K562 (cell line): ENCODE data around the gene NOTCH1. TPM values are rescaled to one million over a fixed set of nuclear protein-coding genes. Genes with fewer than 3 reads are reported as not detected.

Experiments used
- ARID2 ChIP-seq: fragments of 450-650 bp; IDR thresholded peaks from 2 replicates; pipeline ENCODE4 v1.6.1; 2017; ENCODE audit warnings: antibody characterized with exemption, mild to moderate bottlenecking
- CBFA2T2 ChIP-seq: fragments of 450-650 bp; conservative IDR thresholded peaks from 2 replicates; pipeline ENCODE4 v1.6.1; 2017; ENCODE audit warnings: mild to moderate bottlenecking
- CBX1 ChIP-seq: sonication (generic); IDR thresholded peaks from 2 replicates; pipeline ENCODE4 v1.6.1; 2016; ENCODE audit warnings: antibody characterized with exemption, low read depth, mild to moderate bottlenecking
- ELF1 ChIP-seq: fragments of 200-800 bp; sonication (Bioruptor generic); IDR thresholded peaks from 2 replicates; pipeline ENCODE4 v1.6.1; 2016; ENCODE audit warnings: missing genetic modification characterization, missing compliant biosample characterization
- ELF4 ChIP-seq: fragments of 450-650 bp; formaldehyde crosslinking; IDR thresholded peaks from 2 replicates; pipeline ENCODE4 v1.4.0; 2022; ENCODE audit warnings: missing genetic modification characterization
- HDAC6 ChIP-seq: IDR thresholded peaks from 2 replicates; pipeline ENCODE4 v1.6.1; 2012; ENCODE audit warnings: low read depth, mild to moderate bottlenecking, control low read depth, inconsistent platforms, low read length, moderate library complexity
- MYC ChIP-seq, 2 experiments: fragments of 250-450 bp in 1 of 2; sonication (Bioruptor Pico) in 1 of 2; IDR thresholded peaks; 2 replicates each; pipeline versions ENCODE4 v1.5.1 to v1.6.1; 2012 to 2021; ENCODE audit warnings: low read depth in 2 of 2, borderline replicate concordance in 1 of 2, improper control_type of control experiment in 1 of 2, low read length in 1 of 2, mild to moderate bottlenecking in 1 of 2, moderate library complexity in 1 of 2
- NCOA6 ChIP-seq: fragments of 450-650 bp; IDR thresholded peaks from 2 replicates; pipeline ENCODE4 v1.6.1; 2017; ENCODE audit warnings: mild to moderate bottlenecking
- NEUROD1 ChIP-seq: fragments of 150-350 bp; IDR thresholded peaks from 2 replicates; pipeline ENCODE4 v1.6.1; 2014; ENCODE audit warnings: borderline replicate concordance, low read length, low read depth; ENCODE audit not compliant: partially characterized antibody
- NFATC3 ChIP-seq: fragments of 450-650 bp; IDR thresholded peaks from 2 replicates; pipeline ENCODE4 v1.6.1; 2017; ENCODE audit warnings: mild to moderate bottlenecking
- NFE2L1 ChIP-seq: fragments of 450-650 bp; IDR thresholded peaks from 2 replicates; pipeline ENCODE4 v1.6.1; 2016; ENCODE audit warnings: missing genetic modification characterization, low read depth, mild to moderate bottlenecking, missing compliant biosample characterization, moderate library complexity, borderline replicate concordance
- NFXL1 ChIP-seq: fragments of 450-650 bp; formaldehyde crosslinking; IDR thresholded peaks from 2 replicates; pipeline ENCODE4 v1.4.0; 2021; ENCODE audit warnings: mild to moderate bottlenecking
- PCBP2 ChIP-seq: fragments of 200-400 bp; formaldehyde crosslinking; IDR thresholded peaks from 2 replicates; pipeline ENCODE4 v1.6.1; 2018; ENCODE audit warnings: low read length, low read depth, mild to moderate bottlenecking, moderate library complexity; ENCODE audit not compliant: poor library complexity, severe bottlenecking
- POLR2A ChIP-seq: fragments of 450-650 bp; conservative IDR thresholded peaks from 2 replicates; pipeline ENCODE4 v1.6.1; 2016
- POLR2H ChIP-seq: IDR thresholded peaks from 2 replicates; pipeline ENCODE4 v1.6.1; 2016; ENCODE audit warnings: missing genetic modification characterization, low read depth, mild to moderate bottlenecking, control low read depth, missing compliant biosample characterization, moderate library complexity
- SREBF2 ChIP-seq: sonication (generic); formaldehyde crosslinking; IDR thresholded peaks from 2 replicates; pipeline ENCODE4 v1.4.0; 2020; ENCODE audit warnings: mild to moderate bottlenecking, missing genetic modification reagents
- SRSF3 ChIP-seq: fragments of 200-400 bp; formaldehyde crosslinking; IDR thresholded peaks from 2 replicates; pipeline ENCODE4 v1.6.1; 2016; ENCODE audit warnings: mild to moderate bottlenecking, low read length, moderate library complexity; ENCODE audit not compliant: insufficient read depth
- TSC22D4 ChIP-seq: fragments of 450-650 bp; IDR thresholded peaks from 2 replicates; pipeline ENCODE4 v1.6.1; 2016; ENCODE audit warnings: missing genetic modification characterization, missing biosample characterization, control low read depth
- XRCC5 ChIP-seq: fragments of 200-400 bp; formaldehyde crosslinking; IDR thresholded peaks from 2 replicates; pipeline ENCODE4 v1.6.1; 2017; ENCODE audit warnings: low read depth, mild to moderate bottlenecking, low read length
- ZNF184 ChIP-seq: sonication (generic); formaldehyde crosslinking; IDR thresholded peaks from 2 replicates; pipeline ENCODE4 v1.5.0; 2020; ENCODE audit warnings: missing genetic modification reagents
- ZNF24 ChIP-seq: fragments of 450-650 bp; IDR thresholded peaks from 2 replicates; pipeline ENCODE4 v1.6.1; 2016
- ZNF253 ChIP-seq: fragments of 250-450 bp; sonication (Bioruptor Pico); conservative IDR thresholded peaks from 2 replicates; pipeline ENCODE4 v1.6.1; 2021; ENCODE audit warnings: mild to moderate bottlenecking
- ZNF431 ChIP-seq: sonication (generic); formaldehyde crosslinking; IDR thresholded peaks from 2 replicates; pipeline ENCODE4 v1.8.0; 2022; ENCODE audit warnings: mild to moderate bottlenecking, missing genetic modification reagents
- ZNF583 ChIP-seq: fragments of 250-450 bp; sonication (Bioruptor Pico); IDR thresholded peaks from 2 replicates; pipeline ENCODE4 v1.4.0; 2020
- ZNF586 ChIP-seq: fragments of 450-650 bp; formaldehyde crosslinking; conservative IDR thresholded peaks from 2 replicates; pipeline ENCODE4 v1.4.0; 2020; ENCODE audit warnings: mild to moderate bottlenecking, moderate library complexity
- ZNF780A ChIP-seq: fragments of 250-450 bp; sonication (Bioruptor Pico); IDR thresholded peaks from 2 replicates; pipeline ENCODE4 v1.5.0; 2021; ENCODE audit warnings: mild to moderate bottlenecking
- polyA plus RNA-seq, 8 experiments: library from polyadenylated mRNA; depleted of rRNA in 4 of 8; stranded (reverse) in 5 of 8; unstranded in 3 of 8; fragments of >200 nt; fragmentation: Nextera tagmentation in 2 of 8; fragmentation: Illumina TruSeq in 1 of 8; extraction: Ambion mirVana in 2 of 8; extraction: Trizol in 1 of 8; gene quantifications; 2 replicates each; pipeline versions ENCODE4 v1.2.1 to v1.2.3, GENCODE V29; 2011 to 2014; ENCODE audit warnings: inconsistent platforms in 1 of 8, missing spikeins in 1 of 8
- total RNA-seq, 7 experiments: library from RNA; depleted of rRNA in 6 of 7; stranded (reverse); fragments of >200 nt in 6 of 7; fragmentation: Illumina TruSeq in 2 of 7; extraction: Trizol in 2 of 7; gene quantifications; 2 replicates each; pipeline versions ENCODE4 v1.2.1 to v1.2.3, GENCODE V29; 2011 to 2021; ENCODE audit warnings: low replicate concordance in 1 of 7
- TF ChIP-seq, protein P1 (sequence below): sonication (generic); formaldehyde crosslinking; IDR thresholded peaks from 2 replicates; pipeline ENCODE4 v1.9.0; 2022; ENCODE audit warnings: mild to moderate bottlenecking, missing genetic modification reagents
- TF ChIP-seq, protein P2 (sequence below): fragments of 450-650 bp; formaldehyde crosslinking; IDR thresholded peaks from 2 replicates; pipeline ENCODE4 v1.4.0; 2020; ENCODE audit warnings: mild to moderate bottlenecking, moderate library complexity
- TF ChIP-seq, protein P3 (sequence below): fragments of 450-650 bp; formaldehyde crosslinking; IDR thresholded peaks from 2 replicates; pipeline ENCODE4 v1.4.0; 2022; ENCODE audit warnings: mild to moderate bottlenecking, moderate library complexity

NOTCH1 gene
- total and polyA plus RNA-seq, 9 of the 15 experiments (the other 6 are each of a cell fraction or from before 2014, with no cell fraction given): 0.03 to 31.4 (median 2.3) TPM

DNA sequence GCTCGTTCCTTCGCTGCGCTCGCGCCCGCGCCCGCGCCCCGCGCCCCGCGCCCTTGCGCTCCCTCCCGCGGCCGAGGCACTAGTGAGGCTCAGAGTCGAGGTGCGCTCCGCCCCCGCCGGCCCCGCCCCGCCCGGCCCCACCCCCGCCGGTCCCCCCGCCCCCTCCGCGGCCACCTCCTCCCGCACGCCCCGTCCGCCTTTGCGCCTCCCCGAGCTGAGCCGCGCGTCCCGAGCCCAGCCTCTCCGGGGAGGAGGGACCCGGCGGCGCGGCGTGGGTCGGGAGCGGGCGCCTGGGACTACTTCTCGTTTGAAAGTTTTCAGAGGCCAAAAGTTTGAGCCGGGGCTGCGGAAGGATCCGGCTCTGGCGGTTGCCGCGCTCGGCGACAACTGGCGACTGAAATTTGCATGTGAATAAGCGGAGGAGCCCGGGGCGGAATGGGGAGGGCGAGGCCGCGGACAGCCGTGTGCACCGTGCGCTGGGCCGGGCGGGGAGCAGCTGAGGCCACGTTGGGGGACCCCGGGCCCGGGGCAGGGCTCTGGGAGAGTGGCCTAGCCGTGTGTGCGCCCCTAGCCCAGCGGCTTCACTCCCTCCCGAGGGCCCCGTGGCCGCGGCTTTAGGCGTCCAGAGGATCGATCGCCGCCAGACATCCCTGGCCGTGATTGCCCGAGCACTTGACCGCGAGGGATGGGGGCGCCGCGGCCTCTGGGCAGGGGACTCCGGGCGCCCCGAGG lies at the start of gene NOTCH1 (continued):
- TF ChIP-seq ELF4 (CRISPR knock-in tag) (no peak), MYC (IDR thresholded peaks at IDR 0.05; ENCODE audit: low read depth, low read length) (peak; percentile 74), MYC (CRISPR knock-in tag; IDR thresholded peaks at IDR 0.05; ENCODE audit: borderline replicate concordance, low read depth) (0 out of 2 replicates have a peak, but pooled peaks have one; percentile 27), ZNF184 (CRISPR knock-in tag) (no peak), ZNF24 (peak; percentile 76; the same call in 1 of the 2 replicates), HDAC6 (no peak), TSC22D4 (no peak), NFE2L1 (tag) (no peak), ZNF586 (CRISPR knock-in tag) (no peak), ZNF780A (CRISPR knock-in tag) (no peak), SREBF2 (CRISPR knock-in tag) (no peak), NFATC3 (no peak), ELF1 (no peak), XRCC5 (peak; percentile 68; the same call in 1 of the 2 replicates), POLR2H (no peak), SRSF3 (no peak), NFXL1 (CRISPR knock-in tag) (no peak), POLR2A (peak; percentile 44; the same call in 1 of the 2 replicates), ZNF431 (no peak), ARID2 (no peak), CBX1 (no peak), ZNF253 (no peak), CBFA2T2 (0 out of 2 replicates have a peak, but pooled peaks have one; percentile 2), NEUROD1 (no peak), PCBP2 (no peak), ZNF583 (CRISPR knock-in tag) (0 out of 2 replicates have a peak, but pooled peaks have one; percentile 60), NCOA6 (no peak)
- TF ChIP-seq, protein P1, sequence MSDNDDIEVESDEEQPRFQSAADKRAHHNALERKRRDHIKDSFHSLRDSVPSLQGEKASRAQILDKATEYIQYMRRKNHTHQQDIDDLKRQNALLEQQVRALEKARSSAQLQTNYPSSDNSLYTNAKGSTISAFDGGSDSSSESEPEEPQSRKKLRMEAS (CRISPR knock-in tag): no peak
- TF ChIP-seq, protein P2, sequence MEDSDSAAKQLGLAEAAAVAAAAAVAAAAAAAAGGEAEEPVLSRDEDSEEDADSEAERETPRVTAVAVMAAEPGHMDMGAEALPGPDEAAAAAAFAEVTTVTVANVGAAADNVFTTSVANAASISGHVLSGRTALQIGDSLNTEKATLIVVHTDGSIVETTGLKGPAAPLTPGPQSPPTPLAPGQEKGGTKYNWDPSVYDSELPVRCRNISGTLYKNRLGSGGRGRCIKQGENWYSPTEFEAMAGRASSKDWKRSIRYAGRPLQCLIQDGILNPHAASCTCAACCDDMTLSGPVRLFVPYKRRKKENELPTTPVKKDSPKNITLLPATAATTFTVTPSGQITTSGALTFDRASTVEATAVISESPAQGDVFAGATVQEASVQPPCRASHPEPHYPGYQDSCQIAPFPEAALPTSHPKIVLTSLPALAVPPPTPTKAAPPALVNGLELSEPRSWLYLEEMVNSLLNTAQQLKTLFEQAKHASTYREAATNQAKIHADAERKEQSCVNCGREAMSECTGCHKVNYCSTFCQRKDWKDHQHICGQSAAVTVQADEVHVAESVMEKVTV (CRISPR knock-in tag): no peak
- TF ChIP-seq, protein P3, sequence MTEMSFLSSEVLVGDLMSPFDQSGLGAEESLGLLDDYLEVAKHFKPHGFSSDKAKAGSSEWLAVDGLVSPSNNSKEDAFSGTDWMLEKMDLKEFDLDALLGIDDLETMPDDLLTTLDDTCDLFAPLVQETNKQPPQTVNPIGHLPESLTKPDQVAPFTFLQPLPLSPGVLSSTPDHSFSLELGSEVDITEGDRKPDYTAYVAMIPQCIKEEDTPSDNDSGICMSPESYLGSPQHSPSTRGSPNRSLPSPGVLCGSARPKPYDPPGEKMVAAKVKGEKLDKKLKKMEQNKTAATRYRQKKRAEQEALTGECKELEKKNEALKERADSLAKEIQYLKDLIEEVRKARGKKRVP (CRISPR knock-in tag): no peak
